ENCODE data around the gene KIF1C. TPM values are rescaled to one million over a fixed set of nuclear protein-coding genes. Genes with fewer than 3 reads are reported as not detected.

The KIF1C gene
- total and polyA plus RNA-seq, 9 of the 15 experiments (the other 6 are each of a cell fraction or from before 2014, with no cell fraction given): 0.38 to 68.4 (median 25.1) TPM

DNA sequence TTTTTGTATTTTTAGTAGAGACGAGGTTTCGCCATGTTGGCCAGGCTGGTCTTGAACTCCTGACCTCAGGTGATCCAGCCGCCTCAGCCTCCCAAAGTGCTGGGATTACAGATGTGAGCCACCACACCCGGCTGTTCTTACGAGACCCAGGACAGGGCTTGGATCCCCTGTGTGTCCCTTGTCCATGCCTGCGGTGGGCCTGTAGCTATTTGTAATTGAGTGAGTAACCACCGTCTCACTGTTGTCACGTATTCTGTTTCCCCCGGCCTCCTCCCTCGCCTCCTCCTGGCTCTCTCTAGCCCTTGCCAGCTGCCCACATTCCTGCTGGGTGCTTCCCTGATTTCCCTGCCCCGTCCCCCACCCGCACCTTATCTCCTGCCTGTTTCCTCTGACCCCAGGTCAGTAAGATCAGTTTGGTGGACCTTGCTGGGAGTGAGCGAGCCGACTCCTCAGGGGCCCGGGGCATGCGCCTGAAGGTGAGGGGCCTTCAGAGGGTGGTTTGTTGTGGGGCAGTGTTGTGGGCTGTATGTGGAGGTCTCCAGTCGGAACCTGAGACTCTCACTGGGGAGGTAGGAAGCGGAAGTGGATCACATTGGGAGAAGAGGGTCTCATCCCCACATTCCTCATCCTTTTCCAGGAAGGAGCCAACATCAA, 5.6 kb downstream of the KIF1C start:
- Histone ChIP-seq H3K27me3 (ENCODE audit: control insufficient read depth in 2 of 2, insufficient read depth in 2 of 2, low read length in 2 of 2) (no peaks in the 10 kb centered on the region), H4K20me1 (replicated peaks; ENCODE audit: control insufficient read depth, insufficient read depth, low read length) (no peaks in the 10 kb centered on the region), H3K4me3 (no peak overlapping the region), H3K27ac (ENCODE audit: extremely low read depth, low read depth, low read length) (no peak overlapping the region), H3K9me1 (ENCODE audit: control insufficient read depth, insufficient read depth, low read length) (no peaks in the 10 kb centered on the region), H3K36me3 (ENCODE audit: control insufficient read depth, insufficient read depth, low read length) (peaks cover 67% of the 10 kb centered on the region), H3K9ac (ENCODE audit: insufficient read depth in 1 of 2, low read depth in 2 of 2, low read length in 2 of 2) (no peak overlapping the region), H3K4me1 (replicated peaks in 1 of 2; ENCODE audit: control insufficient read depth in 2 of 2, insufficient read depth in 2 of 2, low read length in 2 of 2) (peaks cover 7 to 20% of the 10 kb centered on the region in 2 experiments; a peak in 3 of 5 replicates), H3K9me3 (replicated peaks; ENCODE audit: control insufficient read depth, insufficient read depth, low read depth, low read length) (no peaks in the 10 kb centered on the region), H2AFZ (ENCODE audit: low read depth, low read length) (no peak overlapping the region), H3K79me2 (ENCODE audit: control insufficient read depth, insufficient read depth, low read length) (peaks cover 11% of the 10 kb centered on the region), H3K4me2 (ENCODE audit: insufficient read depth, low read length) (no peak overlapping the region)
- BruUV-seq (replicated peaks): no TSS peak
- ChIA-PET CTCF (ENCODE audit: low intra/inter-chr PET ratio) (no interaction called here), POLR2A (interaction anchor here (0.6 to 1.5 kb wide), 2 partner anchors 12 to 37 kb away, joined by 4 read pairs; no protein-coding TSS in a partner anchor)
- FAIRE-seq (no peak), ATAC-seq (no peak), DNase-seq (ENCODE audit: extremely low read depth in 1 of 4, low spot score in 3 of 4) (no peak)
- intact Hi-C loops (cut with micrococcal nuclease) (no loop called here), in situ Hi-C loops (cut with MboI) (no loop called here)
- TF ChIP-seq ZNF75A (CRISPR knock-in tag; IDR thresholded peaks at IDR 0.05) (no peak), USF2 (CRISPR knock-in tag; IDR thresholded peaks at IDR 0.05) (no peak), ZNF57 (CRISPR knock-in tag; IDR thresholded peaks at IDR 0.05) (no peak), ZC3H11A (IDR thresholded peaks at IDR 0.05; ENCODE audit: low read depth, low read length) (no peak), ATF1 (CRISPR knock-in tag; IDR thresholded peaks at IDR 0.05) (no peak), ATF1 (tag; IDR thresholded peaks at IDR 0.05) (no peak), STAG1 (CRISPR knock-in tag; IDR thresholded peaks at IDR 0.05; ENCODE audit: borderline replicate concordance) (no peak), ZNF77 (CRISPR knock-in tag; IDR thresholded peaks at IDR 0.05) (no peak), CBX8 (IDR thresholded peaks at IDR 0.05; ENCODE audit: borderline replicate concordance, extremely low read depth, low read depth, low read length, poor library complexity, severe bottlenecking) (no peak), ZNF561 (CRISPR knock-in tag; conservative IDR thresholded peaks at IDR 0.05) (no peak), PRMT5 (CRISPR knock-in tag; IDR thresholded peaks at IDR 0.05) (no peak), RCOR1 (IDR thresholded peaks at IDR 0.05; ENCODE audit: borderline replicate concordance in 1 of 2, low read depth in 2 of 2, low read length in 2 of 2) (no peak), FOXJ3 (CRISPR knock-in tag; IDR thresholded peaks at IDR 0.05) (no peak)
- TF ChIP-seq, protein P1, sequence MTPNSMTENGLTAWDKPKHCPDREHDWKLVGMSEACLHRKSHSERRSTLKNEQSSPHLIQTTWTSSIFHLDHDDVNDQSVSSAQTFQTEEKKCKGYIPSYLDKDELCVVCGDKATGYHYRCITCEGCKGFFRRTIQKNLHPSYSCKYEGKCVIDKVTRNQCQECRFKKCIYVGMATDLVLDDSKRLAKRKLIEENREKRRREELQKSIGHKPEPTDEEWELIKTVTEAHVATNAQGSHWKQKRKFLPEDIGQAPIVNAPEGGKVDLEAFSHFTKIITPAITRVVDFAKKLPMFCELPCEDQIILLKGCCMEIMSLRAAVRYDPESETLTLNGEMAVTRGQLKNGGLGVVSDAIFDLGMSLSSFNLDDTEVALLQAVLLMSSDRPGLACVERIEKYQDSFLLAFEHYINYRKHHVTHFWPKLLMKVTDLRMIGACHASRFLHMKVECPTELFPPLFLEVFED (CRISPR knock-in tag; conservative IDR thresholded peaks at IDR 0.05): no peak
- TF ChIP-seq, protein P2, sequence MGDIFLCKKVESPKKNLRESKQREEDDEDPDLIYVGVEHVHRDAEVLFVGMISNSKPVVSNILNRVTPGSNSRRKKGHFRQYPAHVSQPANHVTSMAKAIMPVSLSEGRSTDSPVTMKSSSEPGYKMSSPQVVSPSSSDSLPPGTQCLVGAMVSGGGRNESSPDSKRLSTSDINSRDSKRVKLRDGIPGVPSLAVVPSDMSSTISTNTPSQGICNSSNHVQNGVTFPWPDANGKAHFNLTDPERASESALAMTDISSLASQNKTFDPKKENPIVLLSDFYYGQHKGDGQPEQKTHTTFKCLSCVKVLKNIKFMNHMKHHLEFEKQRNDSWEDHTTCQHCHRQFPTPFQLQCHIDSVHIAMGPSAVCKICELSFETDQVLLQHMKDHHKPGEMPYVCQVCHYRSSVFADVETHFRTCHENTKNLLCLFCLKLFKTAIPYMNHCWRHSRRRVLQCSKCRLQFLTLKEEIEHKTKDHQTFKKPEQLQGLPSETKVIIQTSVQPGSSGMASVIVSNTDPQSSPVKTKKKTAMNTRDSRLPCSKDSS (IDR thresholded peaks at IDR 0.05; ENCODE audit: low read depth, partially characterized antibody): no peak
- WGBS (ENCODE audit: insufficient coverage, low coverage, missing lambda C conversion rate): 94% methylated on average over 4 of the region's 18 CpGs

Data from K562 (cell line).